Activated T-helper 1 cell treated with anti-CD3 and anti-CD28 coated beads, Interleukin-2, amount 50 U/mL, for 16 hours (primary cell): ENCODE measurements around the gene MVD.

Experiments
- DNase-seq, 2 donors: peaks; one replicate each; pipeline ENCODE4 v3.0.0-alpha.2; 2020; ENCODE audit warnings: low read depth in 1 of 2, low spot score in 1 of 2

MVD gene

GRCh38 chr16:88697116-88697830 is 34.4 kb upstream of the MVD start:
- no peak for DNase-seq

DNA sequence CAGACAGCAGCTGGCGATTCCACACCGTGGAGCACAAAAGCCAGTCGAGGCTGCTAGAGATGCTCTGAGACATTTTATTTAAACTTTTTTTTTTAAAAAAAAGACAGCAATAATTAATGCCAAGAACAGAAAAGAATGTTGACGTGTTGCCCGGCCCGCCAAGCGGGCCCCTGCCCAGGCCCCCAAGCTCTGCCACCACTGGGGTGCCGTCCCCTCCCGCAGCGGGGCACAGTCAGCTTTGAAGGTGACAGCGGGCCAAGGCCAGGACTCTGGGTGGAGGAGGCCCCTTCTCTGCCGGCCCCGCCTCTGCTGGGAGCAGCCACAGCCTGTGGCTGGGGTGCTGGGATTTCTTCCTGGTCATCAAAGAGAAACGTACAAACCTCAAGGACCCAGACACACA is 33.5 kb upstream of the MVD start:
- no peak for DNase-seq

GRCh38 chr16:88695753-88696152 is 32.9 kb upstream of the MVD start:
- no peak for DNase-seq

- no peak for DNase-seq
These were observed 32.3 kb upstream of the MVD start for GRCh38 chr16:88695218-88695617.

DNA sequence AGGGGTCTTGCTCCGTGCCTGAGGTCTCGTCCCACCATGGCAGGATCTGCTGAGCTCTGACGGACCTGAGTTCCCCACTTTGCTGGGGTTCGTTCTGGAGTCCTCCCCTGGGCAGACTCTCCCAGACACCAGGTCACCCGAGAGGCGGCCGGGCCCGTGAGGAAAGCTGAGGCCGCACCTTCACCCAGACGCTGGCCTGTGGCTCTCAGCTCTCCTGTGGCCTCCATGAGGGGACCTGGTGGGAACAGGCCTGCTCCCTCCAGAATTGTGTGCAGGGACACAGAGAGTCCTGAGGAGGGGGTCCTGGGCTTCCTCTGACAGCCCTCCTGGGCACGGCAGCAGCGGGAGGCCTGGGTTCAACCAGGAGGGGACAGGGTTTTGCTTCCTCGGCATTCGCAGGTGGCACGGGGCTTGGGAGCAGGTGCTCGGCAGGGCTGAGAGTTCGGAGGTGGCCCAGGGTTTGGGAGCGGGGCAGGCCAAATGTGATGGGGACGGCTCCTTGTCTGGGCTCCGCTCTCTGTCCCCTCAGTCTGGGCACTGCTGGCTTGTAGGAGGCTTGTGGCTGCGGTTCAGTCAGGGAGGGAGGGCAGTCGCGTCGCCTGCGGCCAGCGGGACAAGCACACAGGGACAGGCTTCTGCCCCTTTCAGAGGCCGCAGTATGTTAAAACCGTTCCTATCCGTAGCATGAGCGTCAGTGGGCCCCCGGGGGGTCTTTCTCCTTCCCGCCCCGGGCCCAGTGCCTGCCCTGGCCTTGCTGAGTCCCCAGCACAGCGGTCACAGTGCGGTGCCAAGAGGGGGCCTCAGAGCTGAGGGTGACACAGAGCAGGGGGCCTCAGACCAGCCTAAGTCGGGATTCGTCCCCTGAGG is 31.6 kb upstream of the MVD start:
- no peak for DNase-seq

GRCh38 chr16:88693420-88694177 is 30.7 kb upstream of the MVD start:
- no peak for DNase-seq

DNA sequence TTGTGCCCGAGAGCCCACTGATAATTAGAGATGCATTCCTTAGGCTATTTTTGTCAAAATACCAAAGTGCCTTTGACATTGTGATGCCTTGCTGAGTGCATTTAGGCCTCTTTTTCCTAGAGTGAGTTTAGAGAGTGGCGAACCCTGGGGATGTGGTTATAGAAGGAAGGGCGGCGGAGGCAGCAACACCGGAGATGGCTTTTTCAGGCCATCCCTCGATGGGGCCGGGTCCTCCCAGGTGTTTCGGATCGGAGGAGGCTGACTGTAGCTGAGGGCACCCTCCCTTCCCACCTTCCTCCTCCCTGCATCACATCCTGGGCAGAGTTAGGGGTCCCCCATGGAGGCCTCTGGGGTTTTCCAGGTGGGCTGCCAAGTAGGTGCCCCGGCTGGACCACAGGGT is 30.0 kb upstream of the MVD start:
- no peak for DNase-seq

- no peak for DNase-seq
These were observed 29.2 kb upstream of the MVD start for GRCh38 chr16:88691924-88692560.

DNA sequence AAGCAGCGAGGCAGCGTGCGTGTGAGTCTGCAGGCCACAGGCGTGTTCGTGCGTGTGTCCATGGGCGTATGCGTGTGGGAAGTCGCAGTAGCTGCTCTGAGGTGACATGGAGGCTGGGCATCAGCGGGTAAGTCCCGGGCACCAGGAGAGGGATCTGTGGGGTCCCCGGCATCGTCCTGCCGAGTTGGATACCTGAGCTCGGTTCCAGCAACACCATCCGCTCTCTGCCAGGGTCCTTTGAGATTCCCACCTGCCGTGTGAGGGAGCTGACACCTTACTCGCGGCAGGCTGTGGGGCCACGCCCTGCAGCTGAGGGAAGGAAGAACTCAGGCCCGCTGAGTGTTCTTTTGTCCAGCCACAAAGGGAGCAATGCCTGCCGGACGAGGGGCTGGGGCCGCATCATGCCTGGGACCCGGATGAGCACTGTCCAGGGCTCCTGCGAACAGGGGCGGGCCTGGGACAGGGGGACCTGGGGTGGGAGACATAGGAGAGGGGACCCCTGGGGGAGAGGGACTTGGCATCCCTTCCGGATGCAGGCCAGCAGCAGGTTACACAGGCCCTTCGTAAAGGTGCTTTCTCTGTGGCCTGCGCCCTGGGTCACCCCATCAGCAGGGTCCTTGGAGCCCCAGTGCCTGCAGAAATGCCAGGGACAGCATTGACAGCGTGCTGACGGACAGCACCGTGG is 28.4 kb upstream of the MVD start:
- no peak for DNase-seq

- DNase-seq, result no peak
These were observed 27.6 kb upstream of the MVD start for GRCh38 chr16:88690341-88691128.

DNA sequence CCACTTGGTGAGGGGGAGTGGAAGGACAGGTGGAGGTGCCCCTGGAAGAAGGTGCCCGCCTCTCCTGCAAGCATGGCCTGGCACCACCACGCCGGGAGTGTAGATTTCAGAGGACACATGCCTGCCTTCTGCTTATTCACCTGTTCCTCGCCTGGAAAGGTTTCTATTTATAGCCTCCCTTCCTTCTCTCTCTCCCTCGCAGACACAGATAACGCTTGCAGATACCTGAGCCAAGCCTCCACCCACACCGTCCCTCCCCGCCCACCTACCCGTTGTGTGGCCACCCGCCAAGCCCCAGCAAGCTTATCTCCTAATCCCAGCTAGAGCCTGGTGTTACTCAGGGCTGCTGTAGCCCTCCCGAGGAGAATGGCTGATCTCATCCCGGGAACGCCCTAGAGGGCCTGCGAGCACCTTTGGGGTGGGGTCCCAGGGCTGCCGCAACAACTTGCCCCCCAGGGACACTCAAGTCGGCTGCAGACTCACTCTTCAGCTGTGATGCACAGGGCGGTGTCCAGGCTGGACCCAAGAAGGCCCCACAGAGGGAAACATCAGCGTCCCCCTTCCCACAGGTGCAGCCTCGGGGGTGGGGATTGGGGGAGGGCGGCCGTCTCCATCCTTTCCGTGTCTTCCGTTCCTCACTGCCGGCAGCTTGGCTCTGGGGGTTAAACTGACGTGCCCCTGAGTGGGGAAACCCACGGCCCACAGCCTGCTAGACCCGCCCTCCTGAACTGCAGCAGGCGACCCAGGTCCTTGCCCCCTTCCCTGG is 25.3 kb upstream of the MVD start:
- no peak for DNase-seq

DNA sequence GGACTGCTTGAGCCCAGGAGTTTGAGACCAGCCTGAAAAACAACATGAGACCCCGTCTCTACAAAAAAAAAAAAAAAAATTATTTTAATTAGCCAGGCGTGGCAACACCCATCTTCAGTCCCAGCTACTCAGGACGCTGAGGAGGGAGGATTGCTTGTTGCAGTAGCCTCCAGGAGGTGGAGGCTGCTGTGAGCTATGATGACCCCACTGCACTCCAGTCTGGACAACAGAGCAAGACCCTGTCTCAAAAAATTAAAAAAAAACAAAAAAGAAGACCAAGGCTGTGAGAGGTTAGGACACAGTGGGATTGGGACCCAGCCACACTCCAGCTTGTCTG is 24.8 kb upstream of the MVD start:
- DNase-seq, result no peak

DNA sequence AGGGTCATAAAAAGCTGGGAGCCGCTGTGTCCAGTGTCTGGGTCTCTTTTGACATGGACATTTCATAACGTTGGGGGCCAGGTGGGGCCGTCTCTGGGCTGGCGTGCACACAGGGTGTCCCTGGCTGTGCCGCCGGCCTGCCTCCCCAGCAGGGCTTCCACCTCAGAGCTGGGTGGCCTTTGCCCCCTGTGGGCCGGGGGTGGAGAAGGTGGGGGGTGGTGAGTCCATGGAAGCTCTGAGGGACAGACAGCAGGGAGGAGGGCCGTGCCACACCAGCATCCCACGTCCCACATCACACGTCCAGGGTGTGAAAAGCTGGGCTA is 24.3 kb upstream of the MVD start:
- DNase-seq, result no peak

DNA sequence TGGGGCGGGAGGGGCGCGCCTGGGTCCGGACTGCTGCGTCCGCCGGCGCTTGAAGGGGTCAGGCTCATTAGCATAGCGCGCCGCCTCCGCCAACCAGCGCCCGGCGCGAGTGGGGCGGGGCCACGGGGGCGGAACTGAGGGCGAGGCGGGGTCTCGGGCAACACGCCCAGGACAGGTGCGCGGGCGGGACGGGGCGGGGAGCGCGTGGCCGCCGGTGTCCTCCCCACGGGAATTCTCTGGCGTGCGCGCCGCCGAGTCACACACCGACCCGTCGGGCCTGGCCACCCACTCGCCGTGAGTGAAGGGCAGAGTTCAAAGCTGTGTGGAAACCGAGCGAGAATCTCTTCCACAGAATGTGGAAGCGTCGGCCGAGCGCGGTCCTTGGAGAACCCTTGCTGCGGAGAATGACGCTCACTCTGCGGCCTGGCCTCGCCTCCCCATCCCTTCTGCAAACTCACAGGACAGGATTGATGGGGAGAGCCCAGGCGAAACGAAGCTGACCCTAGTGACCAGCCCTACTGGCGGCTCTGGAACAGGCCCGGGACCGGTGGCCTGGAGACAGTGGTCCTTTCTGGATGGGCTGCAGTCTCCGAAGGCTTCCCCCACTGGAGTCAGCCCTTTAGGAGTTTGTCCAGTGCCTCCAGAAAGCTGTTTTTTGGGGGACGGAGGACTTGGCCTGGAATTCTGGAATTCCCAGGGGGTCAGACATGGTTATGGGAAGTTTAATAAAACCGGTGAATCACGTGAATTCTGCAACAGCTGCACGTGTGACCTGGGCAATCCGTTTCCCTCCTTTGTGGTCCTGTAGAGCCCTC is 23.8 kb upstream of the MVD start, which contains the start of gene SNAI3:
Gene SNAI3, minus strand, starts transcription at position 69 of the 815 bp plus-strand sequence. CDS start 101 bp downstream, outside the sequence.
- DNase-seq, result peak; percentile 66 to 82

DNA sequence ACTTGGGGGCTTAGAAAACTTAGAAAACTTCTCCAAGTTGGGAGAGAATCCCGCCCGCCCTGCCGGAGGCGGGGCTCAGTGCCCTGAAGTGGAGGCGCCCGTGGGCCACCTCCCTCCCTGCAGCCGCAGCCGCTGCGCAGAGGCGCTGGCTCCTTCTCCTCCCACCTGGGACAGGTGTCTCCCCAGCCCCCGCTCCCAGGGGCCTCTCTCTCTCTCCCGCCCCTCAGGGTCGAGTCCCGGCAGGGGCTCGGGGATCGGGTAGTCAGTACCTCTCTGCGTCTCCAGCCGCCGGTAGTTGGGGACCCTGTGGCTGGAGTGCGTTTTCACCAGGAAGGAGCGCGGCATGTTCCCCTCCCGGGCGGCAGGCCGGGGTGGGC is 23.2 kb upstream of the MVD start:
- DNase-seq, result no peak

- DNase-seq, result peak; percentile 37 to 43
These were observed 22.5 kb upstream of the MVD start for GRCh38 chr16:88685156-88686061.

DNA sequence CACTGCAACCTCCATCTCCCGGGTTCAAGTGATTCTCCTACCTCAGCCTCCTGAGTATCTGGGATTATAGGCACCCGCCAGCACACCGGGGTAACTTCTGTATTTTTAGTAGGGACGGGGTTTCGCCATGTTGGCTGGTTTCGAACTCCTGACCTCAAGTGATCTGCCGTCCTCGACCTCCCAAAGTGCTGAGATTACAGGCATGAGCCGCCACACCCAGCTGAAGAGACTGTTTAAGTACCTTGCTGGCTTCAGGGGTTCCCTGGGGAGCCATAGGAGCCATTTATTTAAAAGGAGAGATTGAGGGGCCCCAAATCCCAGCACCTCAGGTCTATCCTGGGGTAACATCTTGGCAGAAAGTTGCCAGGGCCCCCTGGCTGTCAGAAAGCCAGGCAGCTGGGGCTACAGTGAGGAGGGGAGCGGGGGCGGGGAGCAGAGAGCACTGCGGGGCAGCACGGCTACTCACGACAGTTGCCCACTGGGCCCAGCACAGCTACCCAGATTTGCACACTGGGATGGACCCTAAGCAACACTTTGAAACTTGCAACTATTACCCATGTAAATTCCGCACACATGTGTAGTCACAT is 21.8 kb upstream of the MVD start:
- no peak for DNase-seq
